Ovary (tissue), 9 donors: Measurements from ENCODE around the gene HOXD9. TPM values are rescaled to one million over a fixed set of nuclear protein-coding genes. Genes with fewer than 3 reads are reported as not detected.

Source experiments
- DNase-seq, 5 donors: peaks; one replicate each; pipeline ENCODE4 v3.0.0-alpha.2; 2019 to 2020
- H3K27ac ChIP-seq, 2 donors: fragments of 200-600 bp; one replicate each; pipeline versions ENCODE4 v1.5.1 to v1.8.0; 2019 to 2022
- H3K27me3 ChIP-seq: fragments of 200-600 bp; one replicate; pipeline ENCODE4 v1.8.0; 2022
- H3K36me3 ChIP-seq: fragments of 200-600 bp; sonication (generic); one replicate; pipeline ENCODE4 v1.5.1; 2019
- H3K4me1 ChIP-seq: one replicate; pipeline ENCODE4 v1.8.1; 2013; ENCODE audit warnings: mild to moderate bottlenecking, moderate library complexity; ENCODE audit not compliant: insufficient read depth
- H3K4me3 ChIP-seq: fragments of 200-600 bp; sonication (generic); one replicate; pipeline ENCODE4 v1.5.1; 2017
- H3K9me3 ChIP-seq, 2 donors: fragments of 200-600 bp in 1 of 2; sonication (generic) in 1 of 2; one replicate each; pipeline versions ENCODE4 v1.5.1 to v1.8.1; 2013 to 2019; ENCODE audit warnings: mild to moderate bottlenecking in 1 of 2, moderate library complexity in 1 of 2
- CTCF ChIP-seq, 3 donors: fragments of 450-650 bp in 2 of 3; fragments of 200-600 bp in 1 of 3; IDR thresholded peaks; one replicate each; pipeline versions ENCODE4 v1.5.1 to v1.8.0; 2016 to 2022; ENCODE audit warnings: antibody characterized with exemption in 3 of 3, mild to moderate bottlenecking in 1 of 3
- EP300 ChIP-seq: sonication (generic); formaldehyde crosslinking; IDR thresholded peaks from one replicate; pipeline ENCODE4 v1.6.1; 2017; ENCODE audit warnings: antibody characterized with exemption
- POLR2A ChIP-seq: fragments of 450-650 bp; IDR thresholded peaks from one replicate; pipeline ENCODE4 v1.6.1; 2017; ENCODE audit warnings: antibody characterized with exemption, mild to moderate bottlenecking, moderate library complexity
- WGBS, 3 donors: extraction: QIAGEN DNeasy Blood & Tissue Kit in 1 of 3; methylation state at CpG; one replicate each; pipeline versions ENCODE4 v1.1.5 to v1.1.7; 2013 to 2017; 5-methylcytosine and 5-hydroxymethylcytosine counted together
- intact Hi-C, 4 donors: fragments of 100-400 bp; cut with DNase I; formaldehyde crosslinking; loops; one replicate each; pipeline versions ENCODE4 v1.11.0 to v1.15.1; 2022 to 2023
- polyA plus RNA-seq, 2 donors: library from polyadenylated mRNA; stranded (reverse); fragments of 200-250 nt in 1 of 2; fragments of 350-450 nt in 1 of 2; fragmentation: Illumina TruSeq in 1 of 2; extraction: RNeasy Lipid Tissue Mini Kit (QIAGEN cat#74804) in 1 of 2; gene quantifications; one replicate each; pipeline ENCODE4 v1.2.3, GENCODE V29; 2013 to 2014
- total RNA-seq, 7 donors: library from RNA; depleted of rRNA in 2 of 7; stranded (reverse); fragments of >200 nt in 2 of 7; fragmentation: NEBNext Ultra II Directional in 3 of 7; extraction: Animal tissue kit (Norgen Biotek cat#: 25700) in 3 of 7; gene quantifications; one replicate each; pipeline versions ENCODE4 v1.1.0 to v1.2.4, GENCODE V29; 2016 to 2023
- donor health status: DM: no; HTN: no; CAD: no; lungs with moderate emphysema.
- donor health status: DM: no; HTN: no; CAD: no.
- donor health status: Bipolar disorder and iron deficiency.
- donor health status: DM: yes; HTN: yes; CAD: no.
- donor health status: DM: no; HTN: no; CAD: no.
- donor health status: DM: yes; HTN: yes; CAD: no.

HOXD9 gene
- total and polyA plus RNA-seq, 9 donors = 9.7 to 20.6 (median 12.8) TPM

- no peak for TF ChIP-seq POLR2A
- TF ChIP-seq CTCF (IDR thresholded peaks at IDR 0.05) = no peak
- TF ChIP-seq EP300 = no peak
- Histone ChIP-seq H3K4me3 (no peak overlapping the region), H3K27me3 (peaks cover 18% of the 10 kb centered on the region), H3K36me3 (no peaks in the 10 kb centered on the region), H3K9me3 (no peaks in the 10 kb centered on the region), H3K27ac (no peak overlapping the region), H3K4me1 (peaks cover 3% of the 10 kb centered on the region)
- 8 to 10% (median 9%) methylated on average over 12 of the region's 12 CpGs for WGBS, 3 donors
- intact Hi-C loops = loop anchor here in 1 of 4 donors (10.0 kb wide), 1 partner anchor 410 kb away; no protein-coding TSS in a partner anchor
- DNase-seq = no peak
Observed at GRCh38 chr2:176094349-176094748, 28.2 kb upstream of the HOXD9 start.

GRCh38 chr2:176095421-176095820, 27.1 kb upstream of the HOXD9 start:
- Histone ChIP-seq H3K4me1 (peaks cover 3% of the 10 kb centered on the region), H3K27me3 (peaks cover 25% of the 10 kb centered on the region), H3K27ac (no peak overlapping the region), H3K36me3 (no peaks in the 10 kb centered on the region), H3K4me3 (no peak overlapping the region), H3K9me3 (peaks cover 0 to 3% of the 10 kb centered on the region in 2 donors)
- no peak for DNase-seq
- 20 to 24% (median 22%) methylated on average over 5 of the region's 5 CpGs for WGBS, 3 donors
- no peak for TF ChIP-seq EP300
- no peak for TF ChIP-seq CTCF (IDR thresholded peaks at IDR 0.05)
- no peak for TF ChIP-seq POLR2A
- intact Hi-C loops = loop anchor here in 1 of 4 donors (10.0 kb wide), 1 partner anchor 411 kb away; no protein-coding TSS in a partner anchor

- H3K4me1 ChIP-seq = peaks cover 3% of the 10 kb centered on the region
- intact Hi-C loops = loop anchor here in 1 of 4 donors (10.0 kb wide), 1 partner anchor 412 kb away; no protein-coding TSS in a partner anchor
- WGBS, 3 donors = 12 to 16% (median 14%) methylated on average over 16 of the region's 16 CpGs
Observed at GRCh38 chr2:176096243-176096985, 26.1 kb upstream of the HOXD9 start.

More at GRCh38 chr2:176096243-176096985, 26.1 kb upstream of the HOXD9 start:
- Histone ChIP-seq H3K9me3 (peaks cover 0 to 3% of the 10 kb centered on the region in 2 donors), H3K27me3 (peaks cover 25% of the 10 kb centered on the region), H3K27ac (no peak overlapping the region), H3K36me3 (no peaks in the 10 kb centered on the region), H3K4me3 (no peak overlapping the region)
- TF ChIP-seq EP300 (no peak), CTCF (IDR thresholded peaks at IDR 0.05) (no peak), POLR2A (no peak)
- no peak for DNase-seq
